Smooth muscle cell (in vitro differentiated cells): ENCODE data around the gene OR51B4. TPM values are rescaled to one million over a fixed set of nuclear protein-coding genes. Genes with fewer than 3 reads are reported as not detected.

Experiments used
- DNase-seq: peaks from one replicate; lab custom pipeline; 2025; ENCODE audit not compliant: unreplicated experiment; lab: John Stamatoyannopoulos, UW
- H2AFZ ChIP-seq: fragments of 200-600 bp; sonication (generic); 2 replicates; pipeline ENCODE4 v1.6.0; 2016; ENCODE audit warnings: antibody characterized with exemption, low read depth, mild to moderate bottlenecking
- H3F3A ChIP-seq: fragments of 200-600 bp; sonication (generic); 2 replicates; pipeline ENCODE4 v1.6.0; 2017; ENCODE audit warnings: antibody characterized with exemption, low read depth
- H3K27ac ChIP-seq: fragments of 200-600 bp; sonication (generic); 2 replicates; pipeline ENCODE4 v1.5.1; 2016; ENCODE audit warnings: low read depth, mild to moderate bottlenecking
- H3K27me3 ChIP-seq: fragments of 200-600 bp; sonication (generic); 2 replicates; pipeline ENCODE4 v1.6.1; 2016; ENCODE audit warnings: low read depth, mild to moderate bottlenecking
- H3K36me3 ChIP-seq: fragments of 200-600 bp; sonication (generic); 2 replicates; pipeline ENCODE4 v1.5.1; 2016; ENCODE audit warnings: low read depth
- H3K4me1 ChIP-seq: fragments of 200-600 bp; sonication (generic); 2 replicates; pipeline ENCODE4 v1.5.1; 2016; ENCODE audit warnings: low read depth
- H3K4me2 ChIP-seq: fragments of 200-600 bp; sonication (generic); 2 replicates; pipeline ENCODE4 v1.6.0; 2016; ENCODE audit warnings: mild to moderate bottlenecking
- H3K4me3 ChIP-seq: fragments of 200-600 bp; sonication (generic); 2 replicates; pipeline ENCODE4 v1.5.1; 2016; ENCODE audit warnings: mild to moderate bottlenecking
- H3K79me2 ChIP-seq: fragments of 200-600 bp; sonication (generic); 2 replicates; pipeline ENCODE4 v1.6.0; 2016; ENCODE audit warnings: low read depth, mild to moderate bottlenecking
- H3K9ac ChIP-seq: fragments of 200-600 bp; sonication (generic); 2 replicates; pipeline ENCODE4 v1.6.0; 2016; ENCODE audit warnings: low read depth
- H3K9me3 ChIP-seq: fragments of 200-600 bp; sonication (generic); replicated peaks from 2 replicates; pipeline ENCODE4 v1.5.1; 2016; ENCODE audit warnings: low read depth
- H4K20me1 ChIP-seq: fragments of 200-600 bp; sonication (generic); 2 replicates; pipeline ENCODE4 v1.6.0; 2016; ENCODE audit warnings: low read depth
- WGBS: methylation state at CpG from one replicate; pipeline ENCODE4 v1.1.7; 2016; ENCODE audit warnings: low lambda C conversion rate; 5-methylcytosine and 5-hydroxymethylcytosine counted together
- polyA plus RNA-seq: library from polyadenylated mRNA; unstranded; fragments of >200 nt; fragmentation: Nextera tagmentation; extraction: Ambion mirVana; gene quantifications from 2 replicates; pipeline ENCODE4 v1.2.1, GENCODE V29; 2016
- total RNA-seq: library from RNA; depleted of rRNA; stranded (reverse); fragments of >200 nt; gene quantifications from 2 replicates; pipeline ENCODE4 v1.2.3, GENCODE V29; 2014
- TF ChIP-seq, protein P1 (sequence below): fragments of 200-600 bp; sonication (generic); IDR thresholded peaks from 2 replicates; pipeline ENCODE4 v1.5.1; 2017; ENCODE audit warnings: borderline replicate concordance, mild to moderate bottlenecking, antibody characterized with exemption; ENCODE audit not compliant: insufficient read depth, poor library complexity, severe bottlenecking

The OR51B4 gene
- total and polyA plus RNA-seq, 2 experiments from 2014 or later, result not detected

GRCh38 chr11:5252919-5253265 lies 48.9 kb downstream of the OR51B4 start:
- H3K4me1 ChIP-seq, result no peaks in the 10 kb centered on the region
- WGBS, result 85% methylated on average over 1 of the region's 1 CpG
- no peaks in the 10 kb centered on the region for H3K36me3 ChIP-seq
- no peaks in the 10 kb centered on the region for H3K27me3 ChIP-seq
- TF ChIP-seq, protein P1, sequence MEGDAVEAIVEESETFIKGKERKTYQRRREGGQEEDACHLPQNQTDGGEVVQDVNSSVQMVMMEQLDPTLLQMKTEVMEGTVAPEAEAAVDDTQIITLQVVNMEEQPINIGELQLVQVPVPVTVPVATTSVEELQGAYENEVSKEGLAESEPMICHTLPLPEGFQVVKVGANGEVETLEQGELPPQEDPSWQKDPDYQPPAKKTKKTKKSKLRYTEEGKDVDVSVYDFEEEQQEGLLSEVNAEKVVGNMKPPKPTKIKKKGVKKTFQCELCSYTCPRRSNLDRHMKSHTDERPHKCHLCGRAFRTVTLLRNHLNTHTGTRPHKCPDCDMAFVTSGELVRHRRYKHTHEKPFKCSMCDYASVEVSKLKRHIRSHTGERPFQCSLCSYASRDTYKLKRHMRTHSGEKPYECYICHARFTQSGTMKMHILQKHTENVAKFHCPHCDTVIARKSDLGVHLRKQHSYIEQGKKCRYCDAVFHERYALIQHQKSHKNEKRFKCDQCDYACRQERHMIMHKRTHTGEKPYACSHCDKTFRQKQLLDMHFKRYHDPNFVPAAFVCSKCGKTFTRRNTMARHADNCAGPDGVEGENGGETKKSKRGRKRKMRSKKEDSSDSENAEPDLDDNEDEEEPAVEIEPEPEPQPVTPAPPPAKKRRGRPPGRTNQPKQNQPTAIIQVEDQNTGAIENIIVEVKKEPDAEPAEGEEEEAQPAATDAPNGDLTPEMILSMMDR, result no peak
- no peaks in the 10 kb centered on the region for H3K79me2 ChIP-seq
- H3K27ac ChIP-seq, result no peak overlapping the region
- no peak overlapping the region for H3K4me3 ChIP-seq
- DNase-seq, result no peak
- H4K20me1 ChIP-seq, result no peaks in the 10 kb centered on the region
- H3K4me2 ChIP-seq, result no peak overlapping the region
- H3K9ac ChIP-seq, result no peak overlapping the region
- no peaks in the 10 kb centered on the region for H3F3A ChIP-seq
- H3K9me3 ChIP-seq, result no peaks in the 10 kb centered on the region
- no peak overlapping the region for H2AFZ ChIP-seq

GRCh38 chr11:5252192-5252918 lies 49.4 kb downstream of the OR51B4 start:
- Histone ChIP-seq H3K4me2 (no peak overlapping the region), H3K4me3 (no peak overlapping the region), H3K36me3 (no peaks in the 10 kb centered on the region), H3K9ac (no peak overlapping the region), H3F3A (no peaks in the 10 kb centered on the region), H4K20me1 (no peaks in the 10 kb centered on the region), H3K27ac (no peak overlapping the region), H3K4me1 (no peaks in the 10 kb centered on the region), H3K9me3 (no peaks in the 10 kb centered on the region), H2AFZ (no peak overlapping the region), H3K79me2 (no peaks in the 10 kb centered on the region), H3K27me3 (no peaks in the 10 kb centered on the region)
- no peak for DNase-seq
- 74% methylated on average over 9 of the region's 9 CpGs for WGBS
- TF ChIP-seq, protein P1, result no peak

- Histone ChIP-seq H3K4me2 (no peak overlapping the region), H3K4me3 (no peak overlapping the region), H3K27me3 (no peaks in the 10 kb centered on the region), H3K4me1 (no peaks in the 10 kb centered on the region), H2AFZ (no peak overlapping the region), H3K27ac (no peak overlapping the region), H3F3A (no peaks in the 10 kb centered on the region), H3K36me3 (no peaks in the 10 kb centered on the region), H3K9me3 (no peaks in the 10 kb centered on the region), H3K79me2 (no peaks in the 10 kb centered on the region), H3K9ac (no peak overlapping the region), H4K20me1 (no peaks in the 10 kb centered on the region)
- no peak for DNase-seq
- WGBS, result 36% methylated on average over 2 of the region's 2 CpGs
- TF ChIP-seq, protein P1, result no peak
These were observed 50.0 kb downstream of the OR51B4 start for GRCh38 chr11:5251746-5252145.

Other genes with a start within 250 kb of the OR51B4 start
- gene OR52E2, start 242.3 kb downstream of the OR51B4 start, total RNA-seq, result not detected in 2 replicates
- gene OR52E2, start 242.3 kb downstream of the OR51B4 start, polyA plus RNA-seq, result not detected in 2 replicates
- gene OR52E1, start 232.4 kb downstream of the OR51B4 start, total RNA-seq, result not detected in 2 replicates
- gene OR52E1, start 232.4 kb downstream of the OR51B4 start, polyA plus RNA-seq, result not detected in 2 replicates
- not detected in 2 replicates for gene OR52A5, start 163.6 kb downstream of the OR51B4 start, total RNA-seq
- not detected in 2 replicates for gene OR52A5, start 163.6 kb downstream of the OR51B4 start, polyA plus RNA-seq
- gene OR52A1, start 147.2 kb downstream of the OR51B4 start, total RNA-seq, result not detected in 2 replicates
- gene OR52A1, start 147.2 kb downstream of the OR51B4 start, polyA plus RNA-seq, result not detected in 2 replicates
- not detected in 2 replicates for gene OR51V1, start 101.3 kb downstream of the OR51B4 start, total RNA-seq
- gene OR51V1, start 101.3 kb downstream of the OR51B4 start, polyA plus RNA-seq, result not detected in 2 replicates
- gene HBB, start 74.9 kb downstream of the OR51B4 start, total RNA-seq, result not detected in 2 replicates
- gene HBB, start 74.9 kb downstream of the OR51B4 start, polyA plus RNA-seq, result not detected in 2 replicates
- not detected in 2 replicates for gene HBD, start 67.5 kb downstream of the OR51B4 start, total RNA-seq
- gene HBD, start 67.5 kb downstream of the OR51B4 start, polyA plus RNA-seq, result not detected in 2 replicates
- not detected in 2 replicates for gene HBG1, start 52.1 kb downstream of the OR51B4 start, total RNA-seq
- not detected in 2 replicates for gene HBG1, start 52.1 kb downstream of the OR51B4 start, polyA plus RNA-seq
- 0.49 TPM in 1 of 2 replicates, not detected in the other for gene HBG2, start 47.2 kb downstream of the OR51B4 start, total RNA-seq
- not detected in 2 replicates for gene HBG2, start 47.2 kb downstream of the OR51B4 start, polyA plus RNA-seq
- not detected in 2 replicates for gene HBE1, start 32.0 kb downstream of the OR51B4 start, total RNA-seq
- gene HBE1, start 32.0 kb downstream of the OR51B4 start, polyA plus RNA-seq, result 0.73 TPM in 1 of 2 replicates, not detected in the other
- gene OR51B2, start 22.4 kb upstream of the OR51B4 start, total RNA-seq, result not detected in 2 replicates
- not detected in 2 replicates for gene OR51B2, start 22.4 kb upstream of the OR51B4 start, polyA plus RNA-seq
- 0.09 and 0.54 TPM in 2 replicates for gene OR51B5, start 41.6 kb upstream of the OR51B4 start, total RNA-seq
- gene OR51B5, start 41.6 kb upstream of the OR51B4 start, polyA plus RNA-seq, result not detected in 2 replicates
- gene OR51B6, start 49.6 kb upstream of the OR51B4 start, total RNA-seq, result not detected in 2 replicates
- gene OR51B6, start 49.6 kb upstream of the OR51B4 start, polyA plus RNA-seq, result not detected in 2 replicates
- gene OR51M1, start 81.9 kb upstream of the OR51B4 start, total RNA-seq, result not detected in 2 replicates
- gene OR51M1, start 81.9 kb upstream of the OR51B4 start, polyA plus RNA-seq, result not detected in 2 replicates
- gene OR51Q1, start 120.2 kb upstream of the OR51B4 start, total RNA-seq, result not detected in 2 replicates
- gene OR51Q1, start 120.2 kb upstream of the OR51B4 start, polyA plus RNA-seq, result not detected in 2 replicates
- gene OR51I1, start 139.6 kb upstream of the OR51B4 start, total RNA-seq, result not detected in 2 replicates
- not detected in 2 replicates for gene OR51I1, start 139.6 kb upstream of the OR51B4 start, polyA plus RNA-seq
- not detected in 2 replicates for gene OR51I2, start 147.4 kb upstream of the OR51B4 start, total RNA-seq
- gene OR51I2, start 147.4 kb upstream of the OR51B4 start, polyA plus RNA-seq, result not detected in 2 replicates
- not detected in 2 replicates for gene OR52D1, start 186.7 kb upstream of the OR51B4 start, total RNA-seq
- not detected in 2 replicates for gene OR52D1, start 186.7 kb upstream of the OR51B4 start, polyA plus RNA-seq
- gene UBQLN3, start 208.0 kb upstream of the OR51B4 start, total RNA-seq, result 0.13 and 0.27 TPM in 2 replicates
- 0.45 TPM in 1 of 2 replicates, not detected in the other for gene UBQLN3, start 208.0 kb upstream of the OR51B4 start, polyA plus RNA-seq
- 0.31 and 0.58 TPM in 2 replicates for gene UBQLNL, start 214.8 kb upstream of the OR51B4 start, total RNA-seq
- gene UBQLNL, start 214.8 kb upstream of the OR51B4 start, polyA plus RNA-seq, result 0.14 TPM in 1 of 2 replicates, not detected in the other
- gene OR52H1, start 246.6 kb upstream of the OR51B4 start, total RNA-seq, result not detected in 2 replicates
- not detected in 2 replicates for gene OR52H1, start 246.6 kb upstream of the OR51B4 start, polyA plus RNA-seq